K562 (cell line): Measurements from ENCODE around the gene HES4. TPM values are rescaled to one million over a fixed set of nuclear protein-coding genes. Genes with fewer than 3 reads are reported as not detected.

Experiments
- ATAC-seq: fragments of 200-7000 bp; cut with Tn5 transposase; 3 replicates; pipeline ENCODE4 v1.9.1; 2020; ENCODE audit warnings: moderate library complexity
- BruUV-seq: library from RNA; stranded (reverse); fragments of 400-500 nt; replicated peaks from 2 replicates; lab custom pipeline; 2021; lab: Mats Ljungman, UMichigan
- CTCF ChIA-PET: fragments of 300-600 bp; formaldehyde crosslinking; extraction: SDS; loops from one replicate; lab custom pipeline; 2021; ENCODE audit warnings: low intra/inter-chr PET ratio; lab: Yijun Ruan, JAX
- POLR2A ChIA-PET: fragments of 300-600, 350-650 bp; sonication (Branson Sonifier 250); formaldehyde crosslinking; extraction: SDS; loops from one replicate; lab custom pipeline; 2021; ENCODE audit warnings: antibody characterized with exemption, inconsistent platforms; lab: Yijun Ruan, JAX
- DNase-seq, 4 experiments: peaks; one replicate each; pipeline versions ENCODE4 v3.0.0 to v3.0.0-alpha.2; 2011 to 2018; ENCODE audit warnings: low spot score in 3 of 4, mixed read lengths in 3 of 4; ENCODE audit errors: extremely low read depth in 1 of 4
- FAIRE-seq: peaks from 2 replicates; lab custom pipeline; 2011; peaks lifted over from hg19 to GRCh38; lab: Jason Lieb, UNC
- H2AFZ ChIP-seq: 2 replicates; pipeline ENCODE4 v1.6.0; 2011; ENCODE audit warnings: low read depth, low read length, control low read depth, inconsistent platforms
- H3K27ac ChIP-seq: fragments of 200-600 bp; 3 replicates; pipeline ENCODE4 v1.8.0; 2011; ENCODE audit warnings: low read depth, mild to moderate bottlenecking, control low read depth, inconsistent platforms, low read length, moderate library complexity, mixed read lengths; ENCODE audit errors: extremely low read depth
- H3K27me3 ChIP-seq, 2 experiments: fragments of 300-600 bp in 1 of 2; 2 replicates in 1 of 2; 3 replicates in 1 of 2; pipeline versions ENCODE4 v1.6.0 to v1.8.0; 2011; ENCODE audit warnings: inconsistent platforms in 2 of 2, low read length in 2 of 2, mild to moderate bottlenecking in 1 of 2, mixed read lengths in 1 of 2, moderate library complexity in 1 of 2; ENCODE audit not compliant: control insufficient read depth in 2 of 2, insufficient read depth in 2 of 2
- H3K36me3 ChIP-seq: fragments of 300-600 bp; 3 replicates; pipeline ENCODE4 v1.8.0; 2011; ENCODE audit warnings: mild to moderate bottlenecking, low read length, inconsistent platforms; ENCODE audit not compliant: control insufficient read depth, insufficient read depth
- H3K4me1 ChIP-seq, 2 experiments: fragments of 200-600 bp in 1 of 2; replicated peaks in 1 of 2; 2 replicates in 1 of 2; 3 replicates in 1 of 2; pipeline versions ENCODE4 v1.5.1 to v1.8.0; 2011; ENCODE audit warnings: inconsistent platforms in 2 of 2, low read length in 2 of 2, mild to moderate bottlenecking in 1 of 2, mixed read lengths in 1 of 2, moderate library complexity in 1 of 2; ENCODE audit not compliant: control insufficient read depth in 2 of 2, insufficient read depth in 2 of 2
- H3K4me2 ChIP-seq: 2 replicates; pipeline ENCODE4 v1.6.1; 2011; ENCODE audit warnings: low read length, control low read depth, inconsistent platforms, mixed read lengths; ENCODE audit not compliant: insufficient read depth
- H3K4me3 ChIP-seq: fragments of 200-600 bp; sonication (generic), shearing (Covaris generic); 2 replicates; pipeline ENCODE4 v1.5.1; 2016; ENCODE audit warnings: control low read depth, inconsistent platforms
- H3K79me2 ChIP-seq: fragments of 200-600 bp; 3 replicates; pipeline ENCODE4 v1.8.0; 2011; ENCODE audit warnings: low read length, inconsistent platforms; ENCODE audit not compliant: control insufficient read depth, insufficient read depth
- H3K9ac ChIP-seq, 2 experiments: 2 replicates each; pipeline versions ENCODE4 v1.6.0 to v1.6.1; 2011; ENCODE audit warnings: low read depth in 2 of 2, low read length in 2 of 2, control low read depth in 1 of 2, inconsistent platforms in 1 of 2, mild to moderate bottlenecking in 1 of 2, mixed read lengths in 1 of 2; ENCODE audit not compliant: insufficient read depth in 1 of 2
- H3K9me1 ChIP-seq: one replicate; pipeline ENCODE4 v1.6.0; 2011; ENCODE audit warnings: inconsistent platforms, mild to moderate bottlenecking, low read length, moderate library complexity; ENCODE audit not compliant: control insufficient read depth, insufficient read depth
- H3K9me3 ChIP-seq: replicated peaks from 2 replicates; pipeline ENCODE4 v1.5.1; 2011; ENCODE audit warnings: low read depth, low read length, inconsistent platforms; ENCODE audit not compliant: control insufficient read depth, insufficient read depth
- H4K20me1 ChIP-seq: replicated peaks from 2 replicates; pipeline ENCODE4 v1.6.1; 2011; ENCODE audit warnings: low read length, inconsistent platforms, mixed read lengths; ENCODE audit not compliant: control insufficient read depth, insufficient read depth
- ADNP ChIP-seq: fragments of 200-800 bp; sonication (Bioruptor generic); IDR thresholded peaks from 2 replicates; pipeline ENCODE4 v1.6.1; 2016; ENCODE audit warnings: missing genetic modification characterization, missing compliant biosample characterization
- ESRRA ChIP-seq: fragments of 450-650 bp; IDR thresholded peaks from 2 replicates; pipeline ENCODE4 v1.6.1; 2014; ENCODE audit warnings: low read depth, mild to moderate bottlenecking, moderate library complexity, borderline replicate concordance
- FOXA1 ChIP-seq: fragments of 450-650 bp; IDR thresholded peaks from 2 replicates; pipeline ENCODE4 v1.6.1; 2016; ENCODE audit warnings: mild to moderate bottlenecking, borderline replicate concordance
- FOXA3 ChIP-seq, 2 experiments: fragments of 450-650 bp in 1 of 2; sonication (generic) in 1 of 2; formaldehyde crosslinking; IDR thresholded peaks in 1 of 2; conservative IDR thresholded peaks in 1 of 2; 2 replicates each; pipeline versions ENCODE4 v1.4.0 to v1.8.0; 2020 to 2022; ENCODE audit warnings: mild to moderate bottlenecking in 2 of 2, missing genetic modification reagents in 1 of 2
- FOXP1 ChIP-seq: sonication (generic); formaldehyde crosslinking; IDR thresholded peaks from 2 replicates; pipeline ENCODE4 v1.8.0; 2022; ENCODE audit warnings: mild to moderate bottlenecking, missing genetic modification reagents
- HLTF ChIP-seq: fragments of 450-650 bp; IDR thresholded peaks from 2 replicates; pipeline ENCODE4 v1.6.1; 2016
- KAT7 ChIP-seq: sonication (generic); formaldehyde crosslinking; IDR thresholded peaks from 2 replicates; pipeline ENCODE4 v1.8.0; 2022; ENCODE audit warnings: missing genetic modification reagents, mild to moderate bottlenecking, borderline replicate concordance
- LARP7 ChIP-seq: fragments of 450-650 bp; IDR thresholded peaks from 2 replicates; pipeline ENCODE4 v1.6.1; 2016
- NCOA6 ChIP-seq: fragments of 450-650 bp; IDR thresholded peaks from 2 replicates; pipeline ENCODE4 v1.6.1; 2017; ENCODE audit warnings: mild to moderate bottlenecking
- NRF1 ChIP-seq, 2 experiments: fragments of 450-650 bp; IDR thresholded peaks in 1 of 2; conservative IDR thresholded peaks in 1 of 2; 2 replicates each; pipeline ENCODE4 v1.6.1; 2014; ENCODE audit warnings: mild to moderate bottlenecking in 2 of 2
- POLR2H ChIP-seq: IDR thresholded peaks from 2 replicates; pipeline ENCODE4 v1.6.1; 2016; ENCODE audit warnings: missing genetic modification characterization, low read depth, mild to moderate bottlenecking, control low read depth, missing compliant biosample characterization, moderate library complexity
- POU5F1 ChIP-seq: fragments of 150-350 bp; IDR thresholded peaks from 2 replicates; pipeline ENCODE4 v1.6.1; 2014; ENCODE audit warnings: borderline replicate concordance, low read length, low read depth, mild to moderate bottlenecking; ENCODE audit not compliant: partially characterized antibody
- PRPF4 ChIP-seq: fragments of 200-400 bp; formaldehyde crosslinking; IDR thresholded peaks from one replicate; pipeline ENCODE4 v1.6.1; 2017; ENCODE audit warnings: low read length, low read depth, mild to moderate bottlenecking; ENCODE audit not compliant: insufficient read depth, poor library complexity, severe bottlenecking
- TAF7 ChIP-seq: fragments of 450-650 bp; IDR thresholded peaks from 2 replicates; pipeline ENCODE4 v1.6.1; 2016; ENCODE audit warnings: missing genetic modification characterization, missing compliant biosample characterization
- TEAD2 ChIP-seq: fragments of 450-650 bp; IDR thresholded peaks from 2 replicates; pipeline ENCODE4 v1.6.1; 2016; ENCODE audit warnings: missing genetic modification characterization, control low read depth, missing compliant biosample characterization
- ZFX ChIP-seq: sonication (generic); formaldehyde crosslinking; IDR thresholded peaks from 2 replicates; pipeline ENCODE4 v1.8.0; 2022; ENCODE audit warnings: mild to moderate bottlenecking, missing genetic modification reagents, moderate library complexity
- WGBS: fragments of 100-300 bp; shearing (Covaris generic); methylation state at CpG from one replicate; pipeline ENCODE4 v1.1.6; 2016; ENCODE audit warnings: low coverage, mixed read lengths; ENCODE audit not compliant: insufficient coverage; ENCODE audit errors: missing lambda C conversion rate; 5-methylcytosine and 5-hydroxymethylcytosine counted together
- in situ Hi-C: fragments of 300-500 bp; cut with MboI; formaldehyde crosslinking; loops from 4 replicates; pipeline ENCODE4 v1.15.0; 2018; ENCODE audit warnings: inconsistent platforms, mixed read lengths
- intact Hi-C: fragments of 100-400 bp; cut with micrococcal nuclease; formaldehyde crosslinking; loops from 2 replicates; pipeline ENCODE4 v1.14.2; 2022
- polyA plus RNA-seq, 8 experiments: library from polyadenylated mRNA; depleted of rRNA in 4 of 8; stranded (reverse) in 5 of 8; unstranded in 3 of 8; fragments of >200 nt; fragmentation: Nextera tagmentation in 2 of 8; fragmentation: Illumina TruSeq in 1 of 8; extraction: Ambion mirVana in 2 of 8; extraction: Trizol in 1 of 8; gene quantifications; 2 replicates each; pipeline versions ENCODE4 v1.2.1 to v1.2.3, GENCODE V29; 2011 to 2014; ENCODE audit warnings: inconsistent platforms in 1 of 8, missing spikeins in 1 of 8
- total RNA-seq, 7 experiments: library from RNA; depleted of rRNA in 6 of 7; stranded (reverse); fragments of >200 nt in 6 of 7; fragmentation: Illumina TruSeq in 2 of 7; extraction: Trizol in 2 of 7; gene quantifications; 2 replicates each; pipeline versions ENCODE4 v1.2.1 to v1.2.3, GENCODE V29; 2011 to 2021; ENCODE audit warnings: low replicate concordance in 1 of 7
- TF ChIP-seq, protein P1 (sequence below): fragments of 250-450 bp; sonication (Bioruptor Pico); IDR thresholded peaks from 2 replicates; pipeline ENCODE4 v1.8.0; 2022; ENCODE audit warnings: inconsistent platforms, mild to moderate bottlenecking, moderate library complexity, borderline replicate concordance

The HES4 gene
- total and polyA plus RNA-seq, 9 of the 15 experiments (the other 6 are each of a cell fraction or from before 2014, with no cell fraction given), result 0.21 to 43.7 (median 5.3) TPM; not detected in 2

- TF ChIP-seq LARP7, result no peak
- no peak for TF ChIP-seq TAF7 (tag)
- TF ChIP-seq POU5F1, result no peak
- no peak for TF ChIP-seq TEAD2 (tag)
- TF ChIP-seq FOXA3 (CRISPR knock-in tag; conservative IDR thresholded peaks at IDR 0.05 in 1 of 2, IDR thresholded peaks at IDR 0.05 in 1 of 2), result no peak; a peak in 1 of 4 replicates
- no peak for TF ChIP-seq ADNP (tag)
- no peak for TF ChIP-seq HLTF
- TF ChIP-seq, protein P1, sequence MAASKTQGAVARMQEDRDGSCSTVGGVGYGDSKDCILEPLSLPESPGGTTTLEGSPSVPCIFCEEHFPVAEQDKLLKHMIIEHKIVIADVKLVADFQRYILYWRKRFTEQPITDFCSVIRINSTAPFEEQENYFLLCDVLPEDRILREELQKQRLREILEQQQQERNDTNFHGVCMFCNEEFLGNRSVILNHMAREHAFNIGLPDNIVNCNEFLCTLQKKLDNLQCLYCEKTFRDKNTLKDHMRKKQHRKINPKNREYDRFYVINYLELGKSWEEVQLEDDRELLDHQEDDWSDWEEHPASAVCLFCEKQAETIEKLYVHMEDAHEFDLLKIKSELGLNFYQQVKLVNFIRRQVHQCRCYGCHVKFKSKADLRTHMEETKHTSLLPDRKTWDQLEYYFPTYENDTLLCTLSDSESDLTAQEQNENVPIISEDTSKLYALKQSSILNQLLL (CRISPR knock-in tag), result no peak
- no peak; the same call in 1 of the 2 replicates for TF ChIP-seq ZFX (CRISPR knock-in tag)
- TF ChIP-seq, all 486 proteins: peak for 60
Measured at GRCh38 chr1:998995-999724, 737 bp downstream of the HES4 start (continued).

- H4K20me1 ChIP-seq, result peaks cover 13% of the 10 kb centered on the region; the same call in 1 of the 2 replicates
- WGBS, result 0% methylated on average over 1 of the region's 27 CpGs
- no peak for ATAC-seq
- TF ChIP-seq POLR2H (no peak), NRF1 (conservative IDR thresholded peaks at IDR 0.05 in 1 of 2, IDR thresholded peaks at IDR 0.05 in 1 of 2) (0 out of 4 replicates have a peak, but pooled peaks of 1 of the 2 experiments have one; percentile 3), KAT7 (CRISPR knock-in tag) (0 out of 2 replicates have a peak, but pooled peaks have one; percentile 57), NCOA6 (no peak), FOXP1 (0 out of 2 replicates have a peak, but pooled peaks have one; percentile 14), ESRRA (no peak), PRPF4 (peak; percentile 10), FOXA1 (no peak)
- H3K4me3 ChIP-seq, result peak overlapping the region; percentile 52
- peak overlapping the region; percentile 86 to 99; a peak in 3 of 4 replicates for H3K9ac ChIP-seq
- peak overlapping the region; percentile 66; the same call in 1 of the 2 replicates for H2AFZ ChIP-seq
- intact Hi-C loops, result no loop called here
- no TSS peak for BruUV-seq
- CTCF ChIA-PET, result no interaction called here
- H3K9me1 ChIP-seq, result no peaks in the 10 kb centered on the region
- H3K9me3 ChIP-seq, result no peaks in the 10 kb centered on the region
- H3K27ac ChIP-seq, result peak overlapping the region; percentile 95; the same call in 2 of the 3 replicates
- H3K27me3 ChIP-seq, result peaks cover 0 to 8% of the 10 kb centered on the region in 2 experiments; a peak in 1 of 5 replicates
- peak overlapping the region; percentile 77; the same call in 1 of the 2 replicates for H3K4me2 ChIP-seq
- in situ Hi-C loops, result no loop called here
- POLR2A ChIA-PET, result interaction anchor here (0.7 to 1.5 kb wide), 2 partner anchors 18 to 113 kb away, joined by 3 read pairs; no protein-coding TSS in a partner anchor
- FAIRE-seq, result no peak
- no peaks in the 10 kb centered on the region for H3K36me3 ChIP-seq
- H3K79me2 ChIP-seq, result peaks cover 16% of the 10 kb centered on the region; the same call in 2 of the 3 replicates
- DNase-seq, result peak in 2 of 4 experiments; percentile 74 to 75
- peaks cover 12 to 77% of the 10 kb centered on the region in 2 experiments for H3K4me1 ChIP-seq
Measured at GRCh38 chr1:998745-998994, 1.2 kb downstream of the HES4 start.
